Colonic mucosa (tissue), 4 donors: Measurements from ENCODE around the gene PIK3R5. TPM values are rescaled to one million over a fixed set of nuclear protein-coding genes. Genes with fewer than 3 reads are reported as not detected.

Experiments
- DNase-seq: peaks from one replicate; pipeline ENCODE4 v3.0.0-alpha.2; 2020
- H3K27ac ChIP-seq: fragments of 200-600 bp; one replicate; pipeline ENCODE4 v1.8.0; 2021
- H3K27me3 ChIP-seq: fragments of 200-600 bp; one replicate; pipeline ENCODE4 v1.8.0; 2021
- H3K36me3 ChIP-seq: fragments of 200-600 bp; one replicate; pipeline ENCODE4 v1.8.0; 2021
- H3K4me1 ChIP-seq: fragments of 200-600 bp; one replicate; pipeline ENCODE4 v1.8.0; 2021; ENCODE audit warnings: mild to moderate bottlenecking
- H3K4me3 ChIP-seq: fragments of 200-600 bp; one replicate; pipeline ENCODE4 v1.8.0; 2021
- H3K9ac ChIP-seq, 2 donors: one replicate each; pipeline ENCODE4 v1.7.0; 2013; ENCODE audit warnings: control low read depth in 2 of 2, low read depth in 2 of 2, low read length in 2 of 2
- H3K9me3 ChIP-seq: fragments of 200-600 bp; one replicate; pipeline ENCODE4 v1.8.0; 2021
- CTCF ChIP-seq: fragments of 200-600 bp; IDR thresholded peaks from one replicate; pipeline ENCODE4 v1.8.0; 2022; ENCODE audit warnings: antibody characterized with exemption, mild to moderate bottlenecking
- intact Hi-C: fragments of 100-400 bp; cut with DNase I; formaldehyde crosslinking; loops from one replicate; pipeline ENCODE4 v1.14.1; 2022
- total RNA-seq, 2 donors: library from RNA; stranded (reverse); fragmentation: NEBNext Ultra II Directional in 1 of 2; extraction: Animal tissue kit (Norgen Biotek cat#: 25700) in 1 of 2; gene quantifications; one replicate each; pipeline ENCODE4 v1.2.1, GENCODE V29; 2021
- donor health status: healthy.
- donor health status: DM: no; HTN: no; CAD: no.
- donor health status: DM: no; HTN: no; CAD: no.

PIK3R5 gene
- total RNA-seq, 2 donors from 2014 or later, result 2.2 to 2.5 TPM

DNA sequence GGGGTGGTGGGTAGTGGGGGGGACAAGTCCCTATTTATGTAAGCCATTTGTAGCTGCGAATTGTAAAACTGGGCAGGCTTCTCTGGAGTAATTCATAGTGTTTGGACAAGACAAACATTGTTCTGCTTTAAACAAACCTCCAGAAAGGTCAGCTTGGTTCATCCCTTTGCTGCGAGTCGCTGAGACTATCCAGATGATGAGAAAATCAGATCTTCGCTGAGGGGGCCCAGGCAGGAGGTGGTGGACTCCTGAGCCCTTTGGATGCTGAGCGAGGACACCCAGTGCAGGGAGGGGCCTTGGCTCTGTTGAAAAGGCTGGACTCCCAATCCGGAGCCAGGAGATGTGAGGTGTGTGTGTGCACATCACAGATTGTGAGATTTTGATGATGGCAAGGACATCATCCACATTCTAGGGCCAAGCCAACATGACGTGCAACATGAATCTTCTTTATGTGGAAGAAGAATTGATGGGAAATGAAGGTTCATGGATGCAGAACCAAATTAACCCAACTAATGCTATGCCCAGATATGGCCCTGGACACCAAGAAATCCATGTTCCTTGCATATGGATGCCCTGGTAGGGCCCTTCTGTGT, 40.8 kb upstream of the PIK3R5 start:
- H3K27ac ChIP-seq, result no peak overlapping the region
- H3K36me3 ChIP-seq, result no peaks in the 10 kb centered on the region
- TF ChIP-seq CTCF, result no peak
- H3K9ac ChIP-seq, result no peak overlapping the region
- H3K9me3 ChIP-seq, result no peaks in the 10 kb centered on the region
- no peak for DNase-seq
- H3K4me1 ChIP-seq, result no peaks in the 10 kb centered on the region
- H3K27me3 ChIP-seq, result peaks cover 38% of the 10 kb centered on the region
- intact Hi-C loops, result loop anchor here (10.0 kb wide), 1 partner anchor 149 kb away; no protein-coding TSS in a partner anchor
- no peak overlapping the region for H3K4me3 ChIP-seq

DNA sequence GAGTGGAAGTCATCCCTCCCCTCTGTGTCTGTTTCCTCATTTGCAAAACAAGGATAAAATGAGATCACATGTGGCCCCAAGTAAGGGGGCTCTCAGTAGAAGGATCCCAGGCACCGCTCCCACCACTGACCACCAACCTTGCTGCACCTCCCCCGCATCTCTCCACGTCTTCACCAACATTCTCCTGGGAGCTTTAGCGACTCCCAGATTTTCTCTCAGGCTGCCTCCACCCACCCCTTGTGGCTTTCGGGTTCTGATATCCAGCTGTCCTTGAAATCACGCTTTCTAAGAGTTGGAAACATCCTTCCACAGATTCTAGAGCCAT, 39.4 kb upstream of the PIK3R5 start:
- no peak for TF ChIP-seq CTCF
- peaks cover 38% of the 10 kb centered on the region for H3K27me3 ChIP-seq
- intact Hi-C loops, result loop anchor here (10.0 kb wide), 1 partner anchor 150 kb away; no protein-coding TSS in a partner anchor

DNA sequence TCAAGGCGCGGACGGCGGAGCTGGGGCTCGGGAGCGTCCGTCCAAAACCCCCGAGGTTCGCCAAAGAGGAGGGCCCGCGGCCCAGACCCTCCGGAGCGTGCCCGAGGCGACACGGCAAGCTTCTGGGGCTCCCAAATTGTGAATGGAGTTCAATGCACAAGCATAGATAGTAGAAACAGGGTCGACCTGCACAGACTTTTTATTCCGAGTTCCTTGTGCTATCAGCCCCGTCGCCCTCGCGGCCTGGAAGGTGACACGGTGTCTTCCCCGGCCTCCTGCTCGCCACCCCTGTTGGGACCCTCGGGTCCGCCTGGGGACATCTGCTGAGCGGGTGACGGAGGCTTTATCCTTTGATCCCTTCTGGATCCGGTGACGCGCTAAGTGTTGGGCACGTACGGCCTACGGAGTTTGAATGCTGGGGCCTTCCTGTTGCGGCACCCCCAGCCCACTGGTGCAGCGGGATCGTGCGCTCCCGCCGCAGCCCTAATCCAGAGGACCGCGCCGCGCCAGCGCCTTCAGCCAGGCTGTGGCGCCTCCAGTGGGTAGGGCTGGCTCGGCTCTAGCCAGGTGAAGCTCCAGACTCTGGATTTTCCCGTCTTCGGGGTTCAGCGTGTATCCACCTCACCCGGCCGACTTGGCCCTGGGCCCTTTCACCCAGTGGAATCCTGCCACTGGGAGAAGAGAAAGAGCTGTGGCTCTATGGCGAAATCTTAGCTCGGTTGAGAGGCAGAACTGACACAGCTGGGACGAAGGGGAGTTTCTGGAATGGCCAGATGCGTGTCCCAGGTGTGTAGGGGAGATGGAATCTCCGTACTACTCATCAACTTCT, 38.8 kb upstream of the PIK3R5 start:
- H3K27ac ChIP-seq, result no peak overlapping the region
- no peaks in the 10 kb centered on the region for H3K36me3 ChIP-seq
- no peaks in the 10 kb centered on the region for H3K9me3 ChIP-seq
- TF ChIP-seq CTCF, result no peak
- H3K27me3 ChIP-seq, result peaks cover 38% of the 10 kb centered on the region
- DNase-seq, result no peak
- intact Hi-C loops, result loop anchor here (10.0 kb wide), 1 partner anchor 150 kb away; no protein-coding TSS in a partner anchor
- no peak overlapping the region for H3K9ac ChIP-seq
- H3K4me3 ChIP-seq, result no peak overlapping the region
- H3K4me1 ChIP-seq, result no peaks in the 10 kb centered on the region

More for the DNA sequence above, 39.4 kb upstream of the PIK3R5 start:
- Histone ChIP-seq H3K27ac (no peak overlapping the region), H3K9ac (no peak overlapping the region), H3K36me3 (no peaks in the 10 kb centered on the region), H3K4me1 (no peaks in the 10 kb centered on the region), H3K4me3 (no peak overlapping the region), H3K9me3 (no peaks in the 10 kb centered on the region)
- no peak for DNase-seq

DNA sequence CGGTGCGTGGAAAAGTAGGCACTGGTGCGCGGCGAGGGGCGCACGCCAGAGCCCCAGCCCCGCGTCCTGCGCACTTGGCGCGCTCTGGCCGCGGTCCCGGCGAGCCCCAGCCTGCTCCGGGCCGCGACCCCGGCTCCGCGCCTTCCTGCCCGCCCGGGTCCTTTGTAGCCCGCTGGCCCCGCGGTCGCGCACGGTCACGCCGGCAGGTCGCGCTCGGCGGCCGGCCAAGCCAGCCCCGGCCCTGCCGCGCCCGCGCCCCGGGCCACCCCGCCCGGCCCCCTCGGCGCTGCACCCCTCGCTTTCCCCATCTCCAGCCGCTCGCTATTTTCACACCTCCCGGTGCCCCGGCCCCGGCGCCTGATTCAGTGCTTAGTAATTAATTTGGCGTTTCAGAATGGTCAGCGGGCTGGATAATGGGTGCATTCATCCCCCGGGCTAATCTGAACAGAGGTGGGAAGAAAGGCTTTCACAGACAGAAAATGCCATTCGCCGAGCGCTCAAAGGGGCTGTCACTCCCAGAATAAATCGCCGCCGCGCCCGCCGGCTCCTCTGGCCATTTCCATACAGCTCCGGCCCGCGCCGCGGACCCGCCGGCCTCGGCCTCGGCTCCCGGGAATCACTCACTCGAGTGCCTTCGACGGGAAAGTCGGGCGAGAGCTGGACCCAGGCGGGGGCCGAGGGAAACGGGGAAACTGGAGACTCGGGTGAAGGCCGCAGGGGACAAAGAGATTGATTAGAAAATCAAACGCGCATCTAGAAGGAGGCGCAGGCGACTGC, 38.0 kb upstream of the PIK3R5 start:
- DNase-seq, result no peak
- Histone ChIP-seq H3K9ac (no peak overlapping the region), H3K4me1 (no peaks in the 10 kb centered on the region), H3K27ac (no peak overlapping the region), H3K27me3 (peaks cover 38% of the 10 kb centered on the region), H3K4me3 (peak overlapping the region; percentile 26), H3K36me3 (no peaks in the 10 kb centered on the region), H3K9me3 (no peaks in the 10 kb centered on the region)
- intact Hi-C loops, result loop anchor here (10.0 kb wide), 1 partner anchor 151 kb away; no protein-coding TSS in a partner anchor
- no peak for TF ChIP-seq CTCF

DNA sequence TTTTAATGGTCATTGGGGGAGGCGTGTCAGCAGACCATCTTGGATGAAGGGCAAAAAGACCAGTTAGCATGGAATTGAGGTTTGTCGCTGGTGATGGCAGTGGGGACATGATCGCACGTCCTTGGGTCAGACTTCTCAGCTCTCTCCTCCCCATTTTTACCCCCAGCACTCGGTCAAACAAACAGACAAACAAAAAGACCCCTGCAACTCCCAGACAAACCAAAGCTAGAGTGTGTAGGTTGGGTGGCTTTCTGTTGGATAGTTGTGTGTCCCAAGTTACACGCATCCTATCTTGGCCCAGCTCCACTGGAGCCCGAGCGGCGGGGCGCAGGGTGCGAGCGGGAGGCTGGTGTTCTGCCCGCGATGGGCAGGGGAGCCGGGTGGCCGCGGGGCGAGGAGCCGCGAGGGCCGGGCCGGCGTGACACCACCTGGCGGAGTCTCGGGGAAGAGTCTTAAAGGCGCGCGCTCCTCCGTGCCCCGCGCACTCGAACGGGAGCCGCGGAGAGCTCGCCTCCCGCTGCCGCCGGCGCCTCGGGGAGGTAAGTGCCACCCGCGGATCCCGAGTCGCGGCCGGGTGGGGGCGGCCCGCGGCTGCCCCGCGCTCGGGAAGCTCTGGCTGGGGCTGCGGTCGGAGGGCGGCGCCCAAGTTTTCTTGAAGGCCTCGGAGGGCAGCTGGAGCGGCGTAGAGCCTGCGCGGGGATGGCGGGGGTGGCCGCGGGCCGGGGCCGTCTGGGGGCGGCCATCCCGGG, 37.3 kb upstream of the PIK3R5 start:
- peaks cover 38% of the 10 kb centered on the region for H3K27me3 ChIP-seq
- H3K9ac ChIP-seq, result no peak overlapping the region
- H3K4me3 ChIP-seq, result peak overlapping the region; percentile 26
- H3K4me1 ChIP-seq, result no peaks in the 10 kb centered on the region
- H3K36me3 ChIP-seq, result no peaks in the 10 kb centered on the region
- no peak for DNase-seq
- no peak overlapping the region for H3K27ac ChIP-seq
- H3K9me3 ChIP-seq, result no peaks in the 10 kb centered on the region
- no peak for TF ChIP-seq CTCF
- intact Hi-C loops, result loop anchor here (10.0 kb wide), 1 partner anchor 152 kb away; no protein-coding TSS in a partner anchor
